Transverse colon (tissue), 4 donors: ENCODE results near the gene PDE2A.

Source experiments
- POLR2AphosphoS5 ChIP-seq, 3 donors: sonication (generic); formaldehyde crosslinking; IDR thresholded peaks; one replicate each; pipeline ENCODE4 v1.6.1; 2016; ENCODE audit warnings: antibody characterized with exemption in 3 of 3
- TF ChIP-seq, protein P1 (sequence below), 5 experiments: fragments of 200-600 bp in 3 of 5; fragments of 450-650 bp in 2 of 5; sonication (generic) in 3 of 5; IDR thresholded peaks; 1 replicate in 2 of 5; 2 replicates in 3 of 5; pipeline ENCODE4 v1.5.1; 2016 to 2017; ENCODE audit warnings: antibody characterized with exemption in 5 of 5, inconsistent platforms in 3 of 5, mild to moderate bottlenecking in 2 of 5, moderate library complexity in 1 of 5

DNA sequence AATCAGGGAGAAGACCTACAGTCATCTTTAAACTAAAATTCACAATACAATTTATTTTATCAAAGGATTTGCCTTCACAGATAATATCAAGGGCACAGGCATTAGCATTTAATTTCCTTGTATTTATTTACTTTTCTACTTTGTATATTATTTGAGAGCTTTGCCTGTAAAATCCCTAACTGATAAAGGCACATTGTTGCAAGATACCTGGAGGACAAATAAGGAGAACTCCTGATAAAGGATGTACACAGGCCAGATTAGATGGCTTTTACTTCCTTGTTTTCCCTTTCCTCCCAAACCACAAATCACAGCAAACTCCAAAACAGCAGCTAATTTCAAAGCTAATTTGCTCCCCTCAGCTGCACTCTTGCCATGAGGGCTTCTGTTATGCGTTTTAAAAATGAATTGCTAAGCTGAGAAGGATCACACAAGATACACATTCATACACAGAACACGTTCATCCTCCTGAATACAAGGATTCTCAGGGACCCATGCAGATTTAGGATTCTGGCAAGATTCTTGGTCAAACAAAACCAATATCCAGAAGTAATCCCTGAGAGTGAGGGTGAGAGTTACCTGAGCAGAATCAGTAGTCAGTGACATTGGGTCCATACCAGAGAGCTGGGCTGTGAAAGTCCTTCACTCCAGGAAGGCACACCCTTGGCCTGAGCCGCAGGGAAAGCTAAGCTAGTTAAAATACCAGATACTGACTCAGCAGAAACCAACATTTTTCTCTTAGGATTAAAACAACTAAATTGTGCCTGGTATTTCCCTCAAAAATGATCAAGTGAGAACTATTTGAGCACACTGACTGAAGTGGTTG lies 139.6 kb downstream of the PDE2A start:
- TF ChIP-seq POLR2AphosphoS5 (IDR thresholded peaks at IDR 0.05), result no peak
- TF ChIP-seq, protein P1, sequence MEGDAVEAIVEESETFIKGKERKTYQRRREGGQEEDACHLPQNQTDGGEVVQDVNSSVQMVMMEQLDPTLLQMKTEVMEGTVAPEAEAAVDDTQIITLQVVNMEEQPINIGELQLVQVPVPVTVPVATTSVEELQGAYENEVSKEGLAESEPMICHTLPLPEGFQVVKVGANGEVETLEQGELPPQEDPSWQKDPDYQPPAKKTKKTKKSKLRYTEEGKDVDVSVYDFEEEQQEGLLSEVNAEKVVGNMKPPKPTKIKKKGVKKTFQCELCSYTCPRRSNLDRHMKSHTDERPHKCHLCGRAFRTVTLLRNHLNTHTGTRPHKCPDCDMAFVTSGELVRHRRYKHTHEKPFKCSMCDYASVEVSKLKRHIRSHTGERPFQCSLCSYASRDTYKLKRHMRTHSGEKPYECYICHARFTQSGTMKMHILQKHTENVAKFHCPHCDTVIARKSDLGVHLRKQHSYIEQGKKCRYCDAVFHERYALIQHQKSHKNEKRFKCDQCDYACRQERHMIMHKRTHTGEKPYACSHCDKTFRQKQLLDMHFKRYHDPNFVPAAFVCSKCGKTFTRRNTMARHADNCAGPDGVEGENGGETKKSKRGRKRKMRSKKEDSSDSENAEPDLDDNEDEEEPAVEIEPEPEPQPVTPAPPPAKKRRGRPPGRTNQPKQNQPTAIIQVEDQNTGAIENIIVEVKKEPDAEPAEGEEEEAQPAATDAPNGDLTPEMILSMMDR (IDR thresholded peaks at IDR 0.05), result no peak
